ENCODE results near the gene CLSTN2. TPM values are rescaled to one million over a fixed set of nuclear protein-coding genes. Genes with fewer than 3 reads are reported as not detected.

Gene CLSTN2
- total and polyA plus RNA-seq, 2 of the 8 experiments (the other 6 are each of a cell fraction or from before 2014, with no cell fraction given): 0.39 to 0.52 TPM

DNA sequence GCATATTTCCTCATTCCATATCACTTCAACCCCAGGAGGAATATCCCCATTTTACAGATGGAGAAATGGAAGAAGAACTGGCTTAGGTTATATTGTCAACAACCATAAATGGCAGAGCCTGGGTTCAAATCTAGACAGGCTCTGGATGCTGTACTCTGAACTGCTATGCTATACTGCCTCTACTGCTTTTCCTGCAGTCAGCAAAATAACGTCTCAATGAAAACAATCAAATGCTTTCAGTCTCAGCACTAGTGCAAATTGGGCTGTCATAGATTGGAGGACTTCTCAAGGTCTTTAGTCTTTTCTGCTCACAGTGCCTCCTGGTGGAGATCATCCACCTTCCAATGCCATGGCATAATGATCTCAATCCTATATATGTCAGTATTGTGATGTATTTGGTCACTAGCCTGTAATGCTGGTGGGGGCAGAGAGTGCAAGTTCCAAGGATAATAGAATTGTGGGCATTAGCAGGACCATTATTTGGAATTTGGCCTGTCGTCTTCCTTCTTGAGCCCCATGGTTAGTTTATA is 285.0 kb downstream of the CLSTN2 start:
- Histone ChIP-seq H3K4me1 (replicated peaks in 1 of 4; ENCODE audit: control insufficient read depth in 3 of 4, insufficient read depth in 4 of 4, low read length in 3 of 4) (peaks cover 0 to 3% (median 0%) of the 10 kb centered on the region in 4 experiments; a peak in 1 of 7 replicates), H3K14ac (ENCODE audit: insufficient read length) (no peak overlapping the region), H2BK120ac (replicated peaks; ENCODE audit: low read depth, low read length) (no peak overlapping the region), H3K79me2 (ENCODE audit: control insufficient read depth in 1 of 2, insufficient read depth in 2 of 2, low read length in 2 of 2) (no peaks in the 10 kb centered on the region), H2BK5ac (ENCODE audit: low read depth, low read length) (no peak overlapping the region), H2BK12ac (ENCODE audit: low read depth, low read length) (no peak overlapping the region), H3K9me3 (ENCODE audit: insufficient read depth in 2 of 2, low read depth in 1 of 2, low read length in 1 of 2) (peaks cover 6 to 10% of the 10 kb centered on the region in 2 experiments), H3K4me3 (ENCODE audit: extremely low read depth in 1 of 4, insufficient read depth in 2 of 4, low read depth in 3 of 4, low read length in 4 of 4) (no peak overlapping the region), H4K8ac (ENCODE audit: extremely low read depth, insufficient read depth, low read length) (no peak overlapping the region), H2BK15ac (ENCODE audit: low read length) (no peak overlapping the region), H4K91ac (replicated peaks; ENCODE audit: insufficient read length, low read length) (no peak overlapping the region), H3K9ac (replicated peaks in 1 of 4; ENCODE audit: extremely low read depth in 1 of 4, low read depth in 3 of 4, low read length in 3 of 4) (no peak overlapping the region), H3K23ac (ENCODE audit: insufficient read length) (no peak overlapping the region), H3K79me1 (ENCODE audit: low read depth, low read length) (no peaks in the 10 kb centered on the region), H3K23me2 (ENCODE audit: low read depth, low read length) (no peaks in the 10 kb centered on the region), H4K5ac (ENCODE audit: insufficient read length, low read depth, low read length) (no peak overlapping the region), H3K56ac (replicated peaks; ENCODE audit: insufficient read length, low read depth, low read length) (no peak overlapping the region), H3K4ac (replicated peaks; ENCODE audit: insufficient read length, low read depth, low read length) (no peak overlapping the region), H2AK5ac (ENCODE audit: low read depth, low read length) (no peak overlapping the region), H4K20me1 (replicated peaks in 1 of 2; ENCODE audit: control insufficient read depth in 1 of 2, insufficient read depth in 2 of 2, low read length in 2 of 2) (no peaks in the 10 kb centered on the region), H3K36me3 (ENCODE audit: control insufficient read depth in 2 of 4, insufficient read depth in 4 of 4, low read length in 3 of 4) (no peaks in the 10 kb centered on the region), H2AFZ (ENCODE audit: low read length) (no peak overlapping the region), H3K27ac (ENCODE audit: low read depth, low read length) (no peak overlapping the region), H3K4me2 (ENCODE audit: insufficient read depth in 1 of 2, low read depth in 2 of 2, low read length in 2 of 2) (no peak overlapping the region), H3K27me3 (replicated peaks in 1 of 4; ENCODE audit: control insufficient read depth in 3 of 4, extremely low read depth in 1 of 4, insufficient read depth in 3 of 4, low read length in 3 of 4) (no peaks in the 10 kb centered on the region), H3K18ac (ENCODE audit: extremely low read depth, low read length) (no peak overlapping the region), H2BK20ac (ENCODE audit: low read length) (no peak overlapping the region)
- 81% methylated on average over 2 of the region's 2 CpGs; no CpG with 5 or more reads in 1 of the 2 experiments for WGBS, 2 experiments (ENCODE audit: extremely low coverage in 1 of 2, insufficient coverage in 1 of 2, insufficient read length in 1 of 2, insufficient replicate concordance in 2 of 2, low coverage in 1 of 2, low lambda C conversion rate in 2 of 2, missing lambda C conversion rate in 1 of 2)
- POLR2A ChIA-PET (ENCODE audit: partially characterized antibody): no interaction called here
- FAIRE-seq: no peak
- no peak for DNase-seq (ENCODE audit: low read depth in 1 of 2, low spot score in 2 of 2)
- CTCF ChIA-PET (ENCODE audit: partially characterized antibody): interaction anchor here (0.8 to 4.5 kb wide), 6 partner anchors 11 to 117 kb away, joined by 3 to 24 read pairs (median 4); no protein-coding TSS in a partner anchor
- no peak for TF ChIP-seq RFX5 (IDR thresholded peaks at IDR 0.05; ENCODE audit: borderline replicate concordance, low read depth, low read length)
- no peak for TF ChIP-seq CREB1 (IDR thresholded peaks at IDR 0.05)
- TF ChIP-seq, protein P1, sequence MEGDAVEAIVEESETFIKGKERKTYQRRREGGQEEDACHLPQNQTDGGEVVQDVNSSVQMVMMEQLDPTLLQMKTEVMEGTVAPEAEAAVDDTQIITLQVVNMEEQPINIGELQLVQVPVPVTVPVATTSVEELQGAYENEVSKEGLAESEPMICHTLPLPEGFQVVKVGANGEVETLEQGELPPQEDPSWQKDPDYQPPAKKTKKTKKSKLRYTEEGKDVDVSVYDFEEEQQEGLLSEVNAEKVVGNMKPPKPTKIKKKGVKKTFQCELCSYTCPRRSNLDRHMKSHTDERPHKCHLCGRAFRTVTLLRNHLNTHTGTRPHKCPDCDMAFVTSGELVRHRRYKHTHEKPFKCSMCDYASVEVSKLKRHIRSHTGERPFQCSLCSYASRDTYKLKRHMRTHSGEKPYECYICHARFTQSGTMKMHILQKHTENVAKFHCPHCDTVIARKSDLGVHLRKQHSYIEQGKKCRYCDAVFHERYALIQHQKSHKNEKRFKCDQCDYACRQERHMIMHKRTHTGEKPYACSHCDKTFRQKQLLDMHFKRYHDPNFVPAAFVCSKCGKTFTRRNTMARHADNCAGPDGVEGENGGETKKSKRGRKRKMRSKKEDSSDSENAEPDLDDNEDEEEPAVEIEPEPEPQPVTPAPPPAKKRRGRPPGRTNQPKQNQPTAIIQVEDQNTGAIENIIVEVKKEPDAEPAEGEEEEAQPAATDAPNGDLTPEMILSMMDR (IDR thresholded peaks at IDR 0.05; ENCODE audit: control extremely low read depth in 1 of 3, insufficient read depth in 1 of 3, low read depth in 1 of 3, low read length in 3 of 3): peak in 2 of 3 experiments; percentile 45 to 54; a peak in 3 of 4 replicates
- TF ChIP-seq HDAC2 (IDR thresholded peaks at IDR 0.05; ENCODE audit: borderline replicate concordance in 1 of 2, low read depth in 2 of 2, low read length in 2 of 2): no peak
- TF ChIP-seq RAD21 (IDR thresholded peaks at IDR 0.05 in 1 of 2, conservative IDR thresholded peaks at IDR 0.05 in 1 of 2; ENCODE audit: low read depth in 2 of 2, low read length in 2 of 2): peak; percentile 32 to 60; a peak in 3 of 4 replicates
- no peak for TF ChIP-seq EZH2 (IDR thresholded peaks at IDR 0.05; ENCODE audit: low read depth, low read length, severe bottlenecking)
- TF ChIP-seq POLR2AphosphoS5 (IDR thresholded peaks at IDR 0.05; ENCODE audit: low read depth, low read length): no peak
- TF ChIP-seq SIX5 (IDR thresholded peaks at IDR 0.05; ENCODE audit: low read depth, low read length): no peak
- TF ChIP-seq JUND (IDR thresholded peaks at IDR 0.05; ENCODE audit: low read length): no peak
- TF ChIP-seq SIRT6 (IDR thresholded peaks at IDR 0.05; ENCODE audit: low read length): no peak
- no peak for TF ChIP-seq KDM1A (IDR thresholded peaks at IDR 0.05; ENCODE audit: borderline replicate concordance, low read length)

Data from H1 (cell line).